Immature natural killer cell (primary cell): ENCODE data around the gene PSRC1. TPM values are rescaled to one million over a fixed set of nuclear protein-coding genes. Genes with fewer than 3 reads are reported as not detected.
"Not testable (repeated sequence)": the region's sequence is repeated elsewhere in the genome, so short reads cannot be mapped to it uniquely, and the experiment has no call there.

Experiments
- DNase-seq, 3 donors: peaks; one replicate each; pipeline ENCODE4 v3.0.0; 2022; ENCODE audit warnings: mixed read lengths in 1 of 3
- H3K27ac Mint-ChIP-seq, 6 donors: one replicate each; pipeline ENCODE4 v1.8.0; 2020; ENCODE audit warnings: mixed read lengths in 6 of 6, mild to moderate bottlenecking in 5 of 6, inconsistent platforms in 4 of 6, moderate library complexity in 3 of 6
- H3K27me3 Mint-ChIP-seq, 3 donors: one replicate each; pipeline ENCODE4 v1.8.0; 2020 to 2021; ENCODE audit warnings: low read depth in 3 of 3, mild to moderate bottlenecking in 3 of 3, mixed read lengths in 3 of 3, moderate library complexity in 3 of 3, inconsistent platforms in 1 of 3
- H3K36me3 Mint-ChIP-seq, 3 donors: one replicate each; pipeline ENCODE4 v1.8.0; 2020; ENCODE audit warnings: mixed read lengths in 3 of 3, inconsistent platforms in 2 of 3, mild to moderate bottlenecking in 2 of 3
- H3K4me1 Mint-ChIP-seq, 2 donors: one replicate each; pipeline ENCODE4 v1.8.0; 2020; ENCODE audit warnings: inconsistent platforms in 2 of 2, mild to moderate bottlenecking in 2 of 2, mixed read lengths in 2 of 2, moderate library complexity in 1 of 2
- H3K4me3 Mint-ChIP-seq, 5 donors: one replicate each; pipeline ENCODE4 v1.8.0; 2020; ENCODE audit warnings: mild to moderate bottlenecking in 5 of 5, mixed read lengths in 5 of 5, inconsistent platforms in 3 of 5, moderate library complexity in 3 of 5
- H3K9me3 Mint-ChIP-seq, 6 donors: one replicate each; pipeline ENCODE4 v1.8.0; 2020; ENCODE audit warnings: mild to moderate bottlenecking in 6 of 6, mixed read lengths in 6 of 6, inconsistent platforms in 4 of 6, moderate library complexity in 3 of 6
- polyA plus RNA-seq, 3 donors: library from polyadenylated mRNA; unstranded; fragments of 300-500 nt; fragmentation: Illumina TruSeq; gene quantifications; one replicate each; pipeline ENCODE4 v1.2.3, GENCODE V29; 2021

PSRC1 gene
- polyA plus RNA-seq, 3 donors from 2014 or later = 0.69 to 0.87 TPM; not detected in 1

DNA sequence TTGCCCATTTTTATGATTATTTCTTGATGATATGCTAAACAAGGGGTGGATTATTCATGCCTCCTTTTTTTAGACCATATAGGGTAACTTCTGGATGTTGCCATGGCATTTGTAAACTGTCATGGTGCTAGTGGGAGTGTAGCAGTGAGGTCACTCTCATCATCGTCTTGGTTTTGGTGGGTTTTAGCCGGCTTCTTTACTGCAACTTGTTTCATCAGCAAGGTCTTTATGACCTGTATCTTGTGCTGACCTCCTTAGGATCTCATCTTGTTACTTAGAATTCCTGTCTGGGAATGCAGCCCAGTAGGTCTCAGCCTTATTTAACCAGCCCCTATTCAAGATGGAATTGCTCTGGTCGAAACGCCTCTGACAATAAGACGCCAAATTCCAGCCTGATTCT, 3.8 kb upstream of the PSRC1 start:
- not testable (repeated sequence) for H3K27me3 Mint-ChIP-seq, H3K27ac Mint-ChIP-seq, H3K4me3 Mint-ChIP-seq, H3K36me3 Mint-ChIP-seq, H3K9me3 Mint-ChIP-seq, DNase-seq
- peaks cover 14 to 26% of the 10 kb centered on the region in 2 donors for H3K4me1 Mint-ChIP-seq

DNA sequence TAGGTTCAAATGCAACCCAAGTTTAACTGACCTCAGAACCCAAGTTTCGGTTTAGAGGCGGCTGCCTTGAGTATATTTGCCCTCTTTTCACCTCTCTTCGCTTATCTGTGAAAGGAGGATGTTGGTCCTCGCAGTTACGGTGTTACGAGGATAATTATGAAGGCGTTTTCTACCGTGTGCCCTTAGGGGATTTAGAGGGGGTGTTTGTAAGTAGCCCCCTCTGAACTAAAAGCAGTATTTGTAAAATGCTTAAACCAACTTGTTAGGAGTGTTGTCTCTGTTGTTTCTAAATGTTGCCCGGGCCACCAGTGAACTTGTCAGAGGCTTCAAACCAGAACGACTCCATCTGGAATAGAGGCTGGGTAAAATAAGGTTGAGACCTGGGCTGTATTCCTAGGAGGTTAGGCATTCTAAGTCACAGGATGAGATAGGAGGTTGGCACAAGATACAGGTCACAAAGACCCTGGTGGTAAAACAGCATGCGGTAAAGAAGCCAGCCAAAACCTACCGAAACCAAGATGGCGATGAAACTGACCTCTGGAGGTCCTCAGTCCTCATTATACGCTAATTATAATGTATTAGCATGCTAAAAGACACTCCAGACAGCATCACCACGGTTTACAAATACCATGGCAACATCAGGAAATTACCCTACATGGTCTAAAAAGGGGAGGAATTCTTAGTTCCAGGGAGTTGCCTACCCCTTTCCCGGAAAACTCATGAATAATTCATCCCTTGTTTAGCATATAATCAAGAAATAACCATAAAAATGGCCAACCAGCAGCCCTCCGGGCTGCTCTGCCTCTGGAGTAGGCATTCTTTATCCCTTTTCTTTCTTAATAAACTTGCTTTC, 1.0 kb upstream of the PSRC1 start:
- Mint-ChIP-seq H3K27ac (peak overlapping the region; percentile 71 to 96 (median 89)), H3K4me3 (peak overlapping the region; percentile 89 to 99 (median 95)), H3K4me1 (peaks cover 16 to 26% of the 10 kb centered on the region in 2 donors), H3K27me3 (peaks cover 0 to 9% (median 0%) of the 10 kb centered on the region in 3 donors), H3K9me3 (no peaks in the 10 kb centered on the region), H3K36me3 (peaks cover 0 to 4% (median 0%) of the 10 kb centered on the region in 3 donors)
- DNase-seq = no peak

DNA sequence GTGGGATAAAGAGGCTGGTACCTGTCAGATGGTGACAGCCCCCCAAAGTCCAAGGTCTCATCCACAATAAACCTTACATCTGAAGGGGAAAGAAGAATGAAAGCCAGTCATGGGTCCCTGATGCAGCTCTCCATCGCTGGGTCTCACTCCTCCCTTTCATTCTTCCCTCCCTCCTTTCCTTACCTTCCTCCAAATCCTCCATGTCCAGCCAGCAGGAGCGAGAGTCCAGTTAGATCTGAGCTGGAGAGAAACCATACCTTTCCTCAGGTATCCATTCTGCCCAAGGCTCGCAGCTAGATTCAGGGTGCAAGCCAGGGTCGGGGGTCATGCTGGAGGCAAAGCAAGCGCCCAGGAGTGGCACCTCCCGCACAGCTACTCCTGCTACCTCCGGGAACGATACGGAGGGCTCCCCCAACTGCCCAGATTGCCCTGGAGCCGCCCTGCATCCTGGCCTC, 421 bp downstream of the PSRC1 start:
- H3K27ac Mint-ChIP-seq = peak overlapping the region in 3 of 6 donors; percentile 40 to 96 (median 88)
- H3K36me3 Mint-ChIP-seq = peaks cover 0 to 4% (median 0%) of the 10 kb centered on the region in 3 donors
- H3K9me3 Mint-ChIP-seq = no peaks in the 10 kb centered on the region
- peaks cover 0 to 9% (median 0%) of the 10 kb centered on the region in 3 donors for H3K27me3 Mint-ChIP-seq
- H3K4me3 Mint-ChIP-seq = peak overlapping the region; percentile 89 to 99 (median 95)
- DNase-seq = no peak
- peaks cover 16 to 26% of the 10 kb centered on the region in 2 donors for H3K4me1 Mint-ChIP-seq

DNA sequence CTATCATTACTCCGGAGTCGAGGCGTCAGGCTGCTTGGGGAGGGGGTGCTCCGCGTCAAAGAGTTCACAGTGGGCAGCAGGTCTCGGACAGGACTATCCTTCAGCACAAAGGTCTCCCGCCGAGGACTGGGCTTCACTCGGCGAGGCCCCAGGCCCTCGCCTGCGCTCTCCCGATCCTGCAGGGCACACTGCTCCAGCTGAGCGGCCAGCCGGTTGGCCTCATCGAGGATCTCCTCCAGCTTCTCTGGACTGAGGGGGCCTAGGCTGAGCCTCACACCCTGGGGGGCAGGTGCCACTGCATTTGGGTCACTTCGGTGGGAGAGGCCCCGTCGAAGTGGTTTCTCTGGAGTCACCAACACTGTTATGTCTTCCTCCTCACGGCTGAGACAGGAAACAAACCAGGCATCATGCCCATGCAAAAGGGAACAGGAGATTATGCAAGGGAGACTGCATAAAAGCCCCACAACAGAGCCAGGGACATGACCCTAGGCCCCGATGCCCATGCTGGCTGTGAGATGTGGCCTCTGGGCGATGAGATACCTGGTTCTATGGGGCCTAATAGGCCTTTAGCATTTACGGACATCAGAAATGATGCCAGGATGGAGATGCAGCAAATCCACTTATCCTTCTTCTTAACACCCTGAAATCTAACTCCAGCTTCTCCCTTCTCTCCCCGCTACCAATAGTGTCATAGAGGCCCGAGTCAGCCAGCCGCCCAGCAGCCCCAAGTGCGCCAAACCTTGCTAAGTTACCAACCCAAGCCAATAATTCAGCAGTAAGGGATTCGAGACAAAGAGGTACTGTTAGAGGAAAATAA, 1.1 kb downstream of the PSRC1 start:
- DNase-seq = no peak
- Mint-ChIP-seq H3K9me3 (no peaks in the 10 kb centered on the region), H3K4me3 (peak overlapping the region; percentile 89 to 99 (median 95)), H3K27ac (peak overlapping the region in 2 of 6 donors; percentile 21 to 40), H3K27me3 (peaks cover 0 to 9% (median 0%) of the 10 kb centered on the region in 3 donors), H3K36me3 (peaks cover 0 to 4% (median 0%) of the 10 kb centered on the region in 3 donors), H3K4me1 (peaks cover 20 to 31% of the 10 kb centered on the region in 2 donors)

DNA sequence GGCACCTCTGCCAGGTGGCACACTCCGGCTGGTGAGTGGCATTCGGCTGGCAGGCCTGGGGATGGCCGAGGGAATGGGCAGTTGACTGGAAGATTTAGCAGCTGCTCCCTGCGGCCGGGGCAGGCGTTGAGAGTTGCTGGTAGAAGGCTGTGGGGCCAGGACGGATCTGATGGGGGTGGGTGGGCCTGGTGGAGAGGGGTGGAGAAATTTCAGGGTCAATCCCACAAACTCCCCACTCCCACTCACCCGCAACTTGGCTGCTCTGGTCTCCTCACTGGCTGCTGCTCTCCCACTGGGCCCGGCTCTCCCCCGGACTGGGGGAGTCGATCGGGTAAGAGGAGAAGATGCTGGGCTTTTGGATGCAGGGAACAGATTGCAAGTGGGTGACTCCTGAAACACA, 2.1 kb downstream of the PSRC1 start:
- Mint-ChIP-seq H3K4me1 (peaks cover 20 to 32% of the 10 kb centered on the region in 2 donors), H3K36me3 (peaks cover 0 to 4% (median 0%) of the 10 kb centered on the region in 3 donors), H3K27ac (no peak overlapping the region), H3K9me3 (no peaks in the 10 kb centered on the region), H3K4me3 (peak overlapping the region in 1 of 5 donors; percentile 49), H3K27me3 (peaks cover 0 to 9% (median 0%) of the 10 kb centered on the region in 3 donors)
- no peak for DNase-seq

DNA sequence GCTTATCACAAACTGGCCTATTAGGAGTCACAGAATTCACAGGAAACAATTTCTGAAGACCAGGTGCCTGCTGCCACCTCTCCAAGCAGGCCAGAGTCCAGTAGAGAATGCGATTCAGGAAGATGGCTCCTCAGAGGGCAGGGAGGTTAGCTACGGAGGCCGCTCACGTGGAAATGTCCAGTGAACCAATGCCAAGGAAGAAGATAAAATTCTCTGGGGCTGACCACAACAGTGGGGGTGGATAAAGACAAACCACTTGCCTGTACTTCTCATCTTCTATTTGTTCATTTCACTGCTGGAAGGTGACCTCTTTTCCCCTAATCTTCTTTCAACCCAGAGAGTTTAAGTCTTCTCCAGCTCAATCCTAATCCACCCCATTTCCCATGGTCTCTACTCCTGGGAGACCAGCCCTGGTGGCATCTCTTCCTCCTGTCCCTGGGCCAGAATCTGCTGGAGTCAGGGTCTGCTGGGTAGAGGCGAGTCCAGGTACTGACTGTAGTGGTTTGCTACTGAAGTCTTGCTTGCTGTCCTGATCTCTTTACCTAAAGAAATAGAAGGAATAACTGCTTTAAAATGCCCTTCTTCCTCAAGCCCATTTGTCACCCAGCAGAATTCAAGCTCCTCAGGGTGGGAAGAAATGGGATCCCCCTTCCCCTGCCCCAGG, 3.2 kb downstream of the PSRC1 start:
- Mint-ChIP-seq H3K4me1 (peaks cover 20 to 32% of the 10 kb centered on the region in 2 donors), H3K9me3 (no peaks in the 10 kb centered on the region), H3K27ac (no peak overlapping the region), H3K36me3 (peaks cover 0 to 4% (median 0%) of the 10 kb centered on the region in 3 donors), H3K4me3 (no peak overlapping the region), H3K27me3 (peaks cover 0 to 8% (median 0%) of the 10 kb centered on the region in 3 donors)
- no peak for DNase-seq

DNA sequence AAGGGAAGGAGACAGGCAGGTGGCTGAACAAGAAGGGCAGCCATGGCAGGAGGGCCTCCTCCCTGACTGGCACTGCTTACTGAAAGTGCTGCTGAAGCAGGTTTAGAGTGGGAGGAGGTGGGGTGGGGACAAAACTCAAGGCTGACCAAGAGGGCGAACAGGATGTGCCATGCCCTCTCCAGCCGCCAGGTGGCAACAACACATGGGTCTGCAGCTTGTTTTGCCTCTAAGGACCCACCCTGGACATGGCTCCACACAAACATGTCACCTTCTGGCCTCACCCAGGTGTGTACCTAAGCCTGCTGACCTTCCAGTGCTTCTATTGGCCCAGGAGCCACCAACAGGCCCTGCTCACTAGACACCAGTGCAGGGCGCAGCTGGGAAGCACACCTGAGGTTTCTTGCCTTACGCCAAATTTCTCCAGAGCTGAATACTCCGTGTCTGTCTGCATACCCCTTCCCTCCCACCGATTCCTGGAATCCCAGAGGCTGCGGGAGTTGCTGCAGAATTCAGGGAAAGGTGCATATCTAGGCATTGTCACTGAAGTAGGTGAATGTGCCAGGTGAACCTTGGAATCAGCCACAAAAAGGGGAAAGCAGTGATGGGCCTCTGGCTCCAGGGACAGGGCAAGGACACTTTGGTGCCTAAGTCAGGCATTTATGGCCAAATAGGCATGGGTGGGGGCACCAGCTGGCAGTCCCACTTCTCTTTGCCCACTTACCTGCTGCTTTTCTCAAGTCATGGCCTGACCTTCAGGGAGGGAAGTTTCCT, 5.3 kb downstream of the PSRC1 start:
- Mint-ChIP-seq H3K27ac (peak overlapping the region in 1 of 6 donors; percentile 64), H3K27me3 (peaks cover 0 to 4% (median 0%) of the 10 kb centered on the region in 3 donors), H3K4me3 (no peak overlapping the region), H3K4me1 (peaks cover 10 to 13% of the 10 kb centered on the region in 2 donors), H3K9me3 (no peaks in the 10 kb centered on the region), H3K36me3 (peaks cover 0 to 4% (median 0%) of the 10 kb centered on the region in 3 donors)
- DNase-seq = peak; percentile 48 to 59 (median 52)

DNA sequence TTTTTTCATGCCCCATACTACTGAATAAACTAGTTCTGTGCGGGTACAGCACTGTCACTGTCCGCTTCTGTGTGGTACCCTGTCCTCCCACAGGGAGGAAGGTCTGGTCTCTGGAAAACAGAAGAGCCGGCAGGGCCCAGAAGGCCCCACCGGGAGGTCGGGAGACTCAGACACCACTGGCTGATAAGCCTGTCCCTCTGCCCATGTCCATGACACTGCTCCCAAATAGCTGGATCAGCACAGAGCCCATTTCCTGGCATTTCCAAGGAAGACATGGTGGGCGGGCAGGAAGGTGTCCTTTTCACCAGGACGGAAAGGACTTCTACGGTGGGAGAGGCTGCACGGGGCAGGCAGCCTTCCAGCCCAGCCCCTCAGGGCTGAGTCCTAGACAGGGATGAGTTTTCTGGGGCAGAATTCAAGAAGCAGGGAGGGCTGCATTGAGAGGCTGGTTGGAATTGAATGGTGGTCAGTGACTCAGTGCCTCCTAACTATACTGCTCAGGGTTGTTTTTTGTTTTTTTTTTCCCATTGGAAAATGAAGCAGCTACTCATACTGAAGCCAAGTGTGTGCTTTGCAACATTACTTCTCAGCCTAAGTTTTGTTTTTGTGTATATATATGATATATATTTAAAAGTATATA, 7.1 kb downstream of the PSRC1 start:
- Mint-ChIP-seq H3K27me3 (peaks cover 0 to 3% (median 0%) of the 10 kb centered on the region in 3 donors), H3K4me1 (peaks cover 4 to 6% of the 10 kb centered on the region in 2 donors), H3K4me3 (no peak overlapping the region), H3K27ac (no peak overlapping the region), H3K36me3 (peaks cover 0 to 4% (median 0%) of the 10 kb centered on the region in 3 donors), H3K9me3 (no peaks in the 10 kb centered on the region)
- DNase-seq = no peak

DNA sequence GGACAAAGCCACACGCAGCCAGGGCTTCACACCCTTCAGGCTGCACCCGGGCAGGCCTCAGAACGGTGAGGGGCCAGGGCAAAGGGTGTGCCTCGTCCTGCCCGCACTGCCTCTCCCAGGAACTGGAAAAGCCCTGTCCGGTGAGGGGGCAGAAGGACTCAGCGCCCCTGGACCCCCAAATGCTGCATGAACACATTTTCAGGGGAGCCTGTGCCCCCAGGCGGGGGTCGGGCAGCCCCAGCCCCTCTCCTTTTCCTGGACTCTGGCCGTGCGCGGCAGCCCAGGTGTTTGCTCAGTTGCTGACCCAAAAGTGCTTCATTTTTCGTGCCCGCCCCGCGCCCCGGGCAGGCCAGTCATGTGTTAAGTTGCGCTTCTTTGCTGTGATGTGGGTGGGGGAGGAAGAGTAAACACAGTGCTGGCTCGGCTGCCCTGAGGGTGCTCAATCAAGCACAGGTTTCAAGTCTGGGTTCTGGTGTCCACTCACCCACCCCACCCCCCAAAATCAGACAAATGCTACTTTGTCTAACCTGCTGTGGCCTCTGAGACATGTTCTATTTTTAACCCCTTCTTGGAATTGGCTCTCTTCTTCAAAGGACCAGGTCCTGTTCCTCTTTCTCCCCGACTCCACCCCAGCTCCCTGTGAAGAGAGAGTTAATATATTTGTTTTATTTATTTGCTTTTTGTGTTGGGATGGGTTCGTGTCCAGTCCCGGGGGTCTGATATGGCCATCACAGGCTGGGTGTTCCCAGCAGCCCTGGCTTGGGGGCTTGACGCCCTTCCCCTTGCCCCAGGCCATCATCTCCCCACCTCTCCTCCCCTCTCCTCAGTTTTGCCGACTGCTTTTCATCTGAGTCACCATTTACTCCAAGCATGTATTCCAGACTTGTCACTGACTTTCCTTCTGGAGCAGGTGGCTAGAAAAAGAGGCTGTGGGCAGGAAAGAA, 8.1 kb downstream of the PSRC1 start:
- Mint-ChIP-seq H3K9me3 (no peaks in the 10 kb centered on the region), H3K4me1 (peaks cover 4 to 6% of the 10 kb centered on the region in 2 donors), H3K27me3 (peaks cover 0 to 1% (median 0%) of the 10 kb centered on the region in 3 donors), H3K36me3 (peaks cover 0 to 2% (median 0%) of the 10 kb centered on the region in 3 donors), H3K4me3 (no peak overlapping the region), H3K27ac (no peak overlapping the region)
- DNase-seq = no peak

DNA sequence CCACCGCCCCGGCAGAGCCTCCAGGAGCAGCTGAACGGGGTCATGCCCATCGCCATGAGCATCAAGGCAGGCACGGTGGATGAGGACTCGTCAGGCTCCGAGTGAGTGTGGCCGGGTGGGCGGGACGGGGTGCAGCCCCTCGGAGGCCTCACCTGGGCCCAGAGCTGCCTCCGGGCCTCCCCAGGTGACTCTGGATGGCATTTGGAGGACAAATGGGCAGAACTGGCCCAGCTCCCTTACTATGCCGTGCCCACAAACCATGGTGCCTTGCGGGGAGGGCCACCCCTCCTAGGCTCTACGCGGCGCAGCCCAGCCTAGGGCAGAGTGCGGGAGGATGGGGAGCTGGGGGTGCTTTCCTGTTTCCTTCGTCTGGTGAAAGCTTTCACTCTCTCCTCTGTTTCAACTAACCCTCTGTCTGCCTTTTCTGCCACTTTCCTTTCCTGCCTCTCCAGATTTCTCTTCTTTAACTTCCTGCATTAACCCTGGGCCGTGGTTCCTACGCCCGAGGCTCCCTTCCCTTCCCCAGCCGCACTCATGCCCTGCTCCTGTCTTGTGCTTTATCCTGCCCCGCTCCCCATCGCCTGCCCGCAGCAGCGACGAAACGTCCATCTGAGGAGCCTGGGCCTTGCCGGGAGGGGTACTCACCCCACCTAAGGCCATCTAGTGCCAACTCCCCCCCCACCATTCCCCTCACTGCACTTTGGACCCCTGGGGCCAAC, 9.2 kb downstream of the PSRC1 start:
- Mint-ChIP-seq H3K27me3 (no peaks in the 10 kb centered on the region), H3K36me3 (no peaks in the 10 kb centered on the region), H3K4me3 (no peak overlapping the region), H3K9me3 (no peaks in the 10 kb centered on the region), H3K27ac (peak overlapping the region in 1 of 6 donors; percentile 49), H3K4me1 (peaks cover 4 to 6% of the 10 kb centered on the region in 2 donors)
- DNase-seq = no peak

DNA sequence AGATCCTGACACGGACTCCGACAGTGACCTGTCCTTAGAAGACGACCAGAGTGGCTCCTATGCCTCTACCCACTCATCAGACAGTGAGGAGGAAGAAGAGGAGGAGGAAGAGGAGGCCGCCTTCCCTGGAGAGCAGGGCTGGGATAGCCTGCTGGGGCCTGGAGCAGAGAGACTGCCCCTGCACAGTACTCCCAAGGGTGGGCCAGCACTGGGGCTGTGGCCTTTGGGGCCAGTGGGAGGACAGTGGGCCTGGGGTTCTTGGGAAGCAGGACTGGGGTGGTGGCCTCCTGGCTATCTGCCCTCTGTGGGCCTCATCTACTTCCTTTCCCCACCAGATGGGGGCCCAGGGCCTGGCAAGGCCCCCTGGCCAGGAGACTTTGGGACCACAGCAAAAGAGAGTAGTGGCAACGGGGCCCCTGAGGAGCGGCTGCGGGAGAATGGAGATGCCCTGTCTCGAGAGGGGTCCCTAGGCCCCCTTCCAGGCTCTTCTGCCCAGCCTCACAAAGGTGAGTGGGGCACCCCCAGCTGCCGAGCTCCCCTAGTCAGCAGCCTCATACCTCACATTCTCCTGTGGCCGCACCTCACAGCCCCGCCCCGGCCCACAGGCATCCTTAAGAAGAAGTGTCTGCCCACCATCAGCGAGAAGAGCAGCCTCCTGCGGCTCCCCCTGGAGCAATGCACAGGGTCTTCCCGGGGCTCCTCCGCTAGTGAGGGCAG, 10.0 kb downstream of the PSRC1 start:
- Mint-ChIP-seq H3K4me3 (no peak overlapping the region), H3K36me3 (no peaks in the 10 kb centered on the region), H3K9me3 (no peaks in the 10 kb centered on the region), H3K4me1 (peaks cover 4 to 6% of the 10 kb centered on the region in 2 donors), H3K27ac (no peak overlapping the region), H3K27me3 (no peaks in the 10 kb centered on the region)
- DNase-seq = no peak
